MM.1S (cell line): ENCODE data around the gene HMGA1.

Experiments used
- DNase-seq: peaks from one replicate; pipeline ENCODE4 v3.0.0-alpha.2; 2015
- H2AFZ ChIP-seq: fragments of 300-600 bp; sonication (generic); 2 replicates; pipeline ENCODE4 v1.6.0; 2016; ENCODE audit warnings: antibody characterized with exemption, low read length
- H3F3A ChIP-seq: fragments of 300-600 bp; sonication (generic); 2 replicates; pipeline ENCODE4 v1.6.1; 2016; ENCODE audit warnings: mild to moderate bottlenecking, antibody characterized with exemption, low read length, moderate library complexity, mixed read lengths; ENCODE audit not compliant: insufficient read depth
- H3K27ac ChIP-seq: fragments of 300-600 bp; sonication (generic); 2 replicates; pipeline ENCODE4 v1.5.1; 2016; ENCODE audit warnings: mild to moderate bottlenecking, low read length
- H3K27me3 ChIP-seq: fragments of 300-600 bp; sonication (generic); replicated peaks from 2 replicates; pipeline ENCODE4 v1.6.0; 2016; ENCODE audit warnings: low read length; ENCODE audit not compliant: insufficient read depth
- H3K36me3 ChIP-seq: fragments of 300-600 bp; sonication (generic); replicated peaks from 2 replicates; pipeline ENCODE4 v1.6.1; 2016; ENCODE audit warnings: mild to moderate bottlenecking, low read length, mixed read lengths; ENCODE audit not compliant: insufficient read depth
- H3K4me1 ChIP-seq: fragments of 300-600 bp; sonication (generic); 2 replicates; pipeline ENCODE4 v1.6.1; 2016; ENCODE audit warnings: low read length, mixed read lengths
- H3K4me2 ChIP-seq: fragments of 300-600 bp; sonication (generic); 2 replicates; pipeline ENCODE4 v1.6.0; 2016; ENCODE audit warnings: low read depth, low read length
- H3K4me3 ChIP-seq: fragments of 300-600 bp; sonication (generic); 2 replicates; pipeline ENCODE4 v1.5.1; 2016; ENCODE audit warnings: low read length, mixed read lengths
- H3K79me2 ChIP-seq: fragments of 300-600 bp; sonication (generic); 2 replicates; pipeline ENCODE4 v1.6.1; 2016; ENCODE audit warnings: mixed run types, low read length, mixed read lengths
- H3K9ac ChIP-seq: fragments of 300-600 bp; sonication (generic); 2 replicates; pipeline ENCODE4 v1.6.1; 2016; ENCODE audit warnings: low read length, mixed read lengths
- H3K9me2 ChIP-seq: fragments of 300-600 bp; sonication (generic); replicated peaks from 2 replicates; pipeline ENCODE4 v1.6.1; 2016; ENCODE audit warnings: mild to moderate bottlenecking, low read length, mixed read lengths; ENCODE audit not compliant: insufficient read depth
- H3K9me3 ChIP-seq: fragments of 300-600 bp; sonication (generic); replicated peaks from 2 replicates; pipeline ENCODE4 v1.6.1; 2016; ENCODE audit warnings: mild to moderate bottlenecking, low read length, mixed read lengths; ENCODE audit not compliant: insufficient read depth
- H4K20me1 ChIP-seq: fragments of 300-600 bp; sonication (generic); 2 replicates; pipeline ENCODE4 v1.6.1; 2016; ENCODE audit warnings: mild to moderate bottlenecking, low read length, moderate library complexity, mixed read lengths; ENCODE audit not compliant: insufficient read depth
- EZH2 ChIP-seq: fragments of 300-600 bp; sonication (generic); optimal IDR thresholded peaks from 2 replicates; pipeline ENCODE3; 2017; ENCODE audit warnings: low read depth, mild to moderate bottlenecking, antibody characterized with exemption, low read length, mixed read lengths
- EZH2phosphoT487 ChIP-seq: fragments of 300-600 bp; sonication (generic); IDR thresholded peaks from 2 replicates; pipeline ENCODE4 v1.6.1; 2018; ENCODE audit warnings: antibody characterized with exemption, low read length
- TF ChIP-seq, protein P1 (sequence below): fragments of 300-600 bp; sonication (generic); IDR thresholded peaks from 2 replicates; pipeline ENCODE4 v1.5.1; 2016; ENCODE audit warnings: antibody characterized with exemption, low read length, mixed read lengths

Gene HMGA1

DNA sequence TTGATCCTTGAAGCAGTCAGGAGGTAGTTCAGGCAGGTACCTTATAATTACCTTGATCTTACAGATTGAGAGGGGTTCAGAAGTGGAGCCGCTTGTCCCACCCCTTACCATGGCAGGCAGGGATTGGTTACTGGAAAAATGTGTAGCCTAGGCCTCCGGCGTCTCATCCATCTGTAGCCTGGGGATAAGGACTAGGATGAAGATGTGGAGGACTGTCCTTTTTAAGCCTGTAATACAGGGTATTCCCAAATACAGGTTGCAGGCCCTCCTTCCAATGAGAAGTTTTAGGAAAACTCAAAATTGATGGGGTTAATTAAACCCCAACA is 2.8 kb downstream of the HMGA1 start:
- Histone ChIP-seq H3K9me2 (no peaks in the 10 kb centered on the region), H3K27me3 (no peaks in the 10 kb centered on the region), H3K36me3 (peaks cover 5% of the 10 kb centered on the region; the same call in 1 of the 2 replicates), H3K4me1 (0 out of 2 replicates have a peak, but pooled peaks cover 10% of the 10 kb centered on the region), H3K4me3 (no peak overlapping the region), H3K27ac (no peak overlapping the region), H3K9ac (peak overlapping the region; percentile 99; the same call in 1 of the 2 replicates), H3K4me2 (no peak overlapping the region), H4K20me1 (0 out of 2 replicates have a peak, but pooled peaks cover 2% of the 10 kb centered on the region), H2AFZ (no peak overlapping the region), H3K79me2 (peaks cover 57% of the 10 kb centered on the region), H3K9me3 (no peaks in the 10 kb centered on the region), H3F3A (peaks cover 10% of the 10 kb centered on the region; the same call in 1 of the 2 replicates)
- TF ChIP-seq EZH2 (no peak), EZH2phosphoT487 (no peak)
- TF ChIP-seq, protein P1, sequence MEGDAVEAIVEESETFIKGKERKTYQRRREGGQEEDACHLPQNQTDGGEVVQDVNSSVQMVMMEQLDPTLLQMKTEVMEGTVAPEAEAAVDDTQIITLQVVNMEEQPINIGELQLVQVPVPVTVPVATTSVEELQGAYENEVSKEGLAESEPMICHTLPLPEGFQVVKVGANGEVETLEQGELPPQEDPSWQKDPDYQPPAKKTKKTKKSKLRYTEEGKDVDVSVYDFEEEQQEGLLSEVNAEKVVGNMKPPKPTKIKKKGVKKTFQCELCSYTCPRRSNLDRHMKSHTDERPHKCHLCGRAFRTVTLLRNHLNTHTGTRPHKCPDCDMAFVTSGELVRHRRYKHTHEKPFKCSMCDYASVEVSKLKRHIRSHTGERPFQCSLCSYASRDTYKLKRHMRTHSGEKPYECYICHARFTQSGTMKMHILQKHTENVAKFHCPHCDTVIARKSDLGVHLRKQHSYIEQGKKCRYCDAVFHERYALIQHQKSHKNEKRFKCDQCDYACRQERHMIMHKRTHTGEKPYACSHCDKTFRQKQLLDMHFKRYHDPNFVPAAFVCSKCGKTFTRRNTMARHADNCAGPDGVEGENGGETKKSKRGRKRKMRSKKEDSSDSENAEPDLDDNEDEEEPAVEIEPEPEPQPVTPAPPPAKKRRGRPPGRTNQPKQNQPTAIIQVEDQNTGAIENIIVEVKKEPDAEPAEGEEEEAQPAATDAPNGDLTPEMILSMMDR, result no peak
- DNase-seq, result no peak

DNA sequence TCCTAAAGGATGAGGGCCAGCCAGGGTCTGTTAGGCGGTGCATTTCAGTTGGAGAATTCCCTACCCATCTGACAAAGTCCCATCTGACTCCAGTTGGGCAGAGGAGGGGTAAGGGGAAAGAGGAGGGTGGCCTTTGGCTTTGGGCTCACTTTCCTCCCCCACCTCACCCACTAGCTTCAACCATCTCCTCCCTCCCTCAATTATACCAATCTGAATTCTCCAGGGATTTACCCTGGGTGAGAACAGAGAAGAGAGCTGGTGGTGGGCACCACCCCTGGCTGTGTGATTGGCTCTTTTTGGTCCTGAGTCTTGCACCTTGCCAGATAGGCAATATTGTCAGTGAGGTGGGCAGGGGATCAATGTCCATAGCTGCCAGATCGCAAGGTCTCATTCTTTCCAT is 3.2 kb downstream of the HMGA1 start:
- H3K79me2 ChIP-seq, result peaks cover 57% of the 10 kb centered on the region
- 0 out of 2 replicates have a peak, but pooled peaks cover 10% of the 10 kb centered on the region for H3K4me1 ChIP-seq
- H3K4me3 ChIP-seq, result no peak overlapping the region
- no peaks in the 10 kb centered on the region for H3K9me3 ChIP-seq
- no peaks in the 10 kb centered on the region for H3K9me2 ChIP-seq
- no peak overlapping the region for H3K4me2 ChIP-seq
- no peak overlapping the region for H3K9ac ChIP-seq
- no peak for DNase-seq
- H3K27me3 ChIP-seq, result no peaks in the 10 kb centered on the region
- 0 out of 2 replicates have a peak, but pooled peaks cover 3% of the 10 kb centered on the region for H4K20me1 ChIP-seq
- TF ChIP-seq EZH2phosphoT487, result no peak
- TF ChIP-seq EZH2, result no peak
- TF ChIP-seq, protein P1, result no peak
- no peak overlapping the region for H2AFZ ChIP-seq
- peaks cover 5% of the 10 kb centered on the region; the same call in 1 of the 2 replicates for H3K36me3 ChIP-seq
- H3F3A ChIP-seq, result peaks cover 11% of the 10 kb centered on the region; the same call in 1 of the 2 replicates
- no peak overlapping the region for H3K27ac ChIP-seq

DNA sequence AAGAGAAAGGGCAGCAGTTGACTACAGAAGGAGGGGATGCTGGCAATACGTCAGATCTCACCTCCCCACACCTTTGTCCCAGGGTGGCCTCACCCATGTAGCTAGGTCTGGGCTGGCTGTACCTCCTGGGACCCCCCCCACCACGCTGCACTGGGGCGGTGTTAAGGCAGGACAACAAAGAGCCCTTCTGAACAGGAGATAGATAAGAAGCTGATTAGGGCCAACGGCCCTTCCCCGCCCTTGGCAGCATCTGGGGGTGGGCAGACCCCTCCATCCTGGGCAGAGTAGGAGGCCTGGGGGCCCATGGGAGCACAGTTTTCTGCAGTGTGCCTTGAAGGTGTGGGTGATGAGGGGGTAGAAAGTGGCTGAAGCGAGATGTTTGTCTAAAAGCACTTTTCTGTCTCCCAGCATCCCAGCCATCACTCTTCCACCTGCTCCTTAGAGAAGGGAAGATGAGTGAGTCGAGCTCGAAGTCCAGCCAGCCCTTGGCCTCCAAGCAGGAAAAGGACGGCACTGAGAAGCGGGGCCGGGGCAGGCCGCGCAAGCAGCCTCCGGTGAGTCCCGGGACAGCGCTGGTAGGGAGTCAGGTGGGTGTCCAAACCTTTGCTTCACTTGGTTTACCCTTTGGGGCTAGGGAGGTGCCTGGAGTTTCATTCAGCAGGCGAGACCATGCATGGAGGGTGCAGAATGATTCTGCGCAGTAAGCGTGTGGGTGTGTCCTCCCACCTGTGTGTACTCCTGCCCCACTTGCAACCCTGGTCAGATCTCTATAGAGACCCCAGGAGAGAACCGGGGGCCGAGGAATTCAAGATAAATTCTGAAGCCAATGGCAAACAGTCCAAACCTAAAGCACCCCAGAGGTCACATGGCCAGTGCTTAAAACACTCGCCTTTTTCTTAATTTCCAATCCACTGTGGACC is 3.9 kb downstream of the HMGA1 start:
- H3K79me2 ChIP-seq, result peaks cover 57% of the 10 kb centered on the region

More for the DNA sequence above, 3.9 kb downstream of the HMGA1 start:
- Histone ChIP-seq H3K27ac (no peak overlapping the region), H3K9me2 (no peaks in the 10 kb centered on the region), H3K27me3 (no peaks in the 10 kb centered on the region), H3K4me1 (0 out of 2 replicates have a peak, but pooled peaks cover 10% of the 10 kb centered on the region), H3K9ac (no peak overlapping the region), H3K36me3 (peaks cover 5% of the 10 kb centered on the region; the same call in 1 of the 2 replicates), H3K9me3 (no peaks in the 10 kb centered on the region), H3K4me2 (no peak overlapping the region), H3K4me3 (no peak overlapping the region), H4K20me1 (0 out of 2 replicates have a peak, but pooled peaks cover 3% of the 10 kb centered on the region), H2AFZ (no peak overlapping the region), H3F3A (peaks cover 11% of the 10 kb centered on the region; the same call in 1 of the 2 replicates)
- DNase-seq, result no peak
- TF ChIP-seq EZH2phosphoT487 (no peak), EZH2 (no peak)
- TF ChIP-seq, protein P1, result no peak
